AG04450 (cell line): ENCODE measurements around the gene KIF11. TPM values are rescaled to one million over a fixed set of nuclear protein-coding genes. Genes with fewer than 3 reads are reported as not detected.
"Not testable (repeated sequence)": the region's sequence is repeated elsewhere in the genome, so short reads cannot be mapped to it uniquely, and the experiment has no call there.

Source experiments
- CTCF ChIA-PET: fragments of 300-600, 350-600 bp; formaldehyde crosslinking; extraction: SDS; loops from one replicate; lab custom pipeline; 2022; ENCODE audit warnings: antibody characterized with exemption, inconsistent platforms; lab: Charles Lee
- POLR2A ChIA-PET: fragments of 350-600 bp; formaldehyde crosslinking; extraction: SDS; loops from one replicate; lab custom pipeline; 2021; ENCODE audit warnings: antibody characterized with exemption, inconsistent platforms; lab: Yijun Ruan, JAX
- DNase-seq: peaks from one replicate; pipeline ENCODE4 v3.0.0-alpha.2; 2011; ENCODE audit warnings: low read depth, low spot score
- H3K27ac ChIP-seq: one replicate; pipeline ENCODE4 v1.5.1; 2012; ENCODE audit warnings: low read depth, low read length, control low read depth
- H3K27me3 ChIP-seq: one replicate; pipeline ENCODE4 v1.6.0; 2012; ENCODE audit warnings: low read length; ENCODE audit not compliant: control insufficient read depth, insufficient read depth
- H3K4me3 ChIP-seq: 2 replicates; pipeline ENCODE4 v1.5.1; 2011; ENCODE audit warnings: mild to moderate bottlenecking, low read depth, low read length, control low read depth
- H3K9me3 ChIP-seq: 2 replicates; pipeline ENCODE4 v1.5.1; 2012; ENCODE audit warnings: low read length; ENCODE audit not compliant: control insufficient read depth, insufficient read depth
- CTCF ChIP-seq: IDR thresholded peaks from 2 replicates; pipeline ENCODE4 v1.5.1; 2011; ENCODE audit warnings: low read depth, low read length, control low read depth, inconsistent platforms
- polyA plus RNA-seq: library from polyadenylated mRNA; depleted of rRNA; stranded (reverse); fragments of >200 nt; gene quantifications from 2 replicates; pipeline ENCODE4 v1.2.3, GENCODE V29; 2011

The KIF11 gene
- polyA plus RNA-seq, 1 experiment: 7.6 TPM

GRCh38 chr10:92629945-92630344, 37.0 kb downstream of the KIF11 start:
- H3K27me3 ChIP-seq: no peaks in the 10 kb centered on the region
- POLR2A ChIA-PET: no interaction called here
- TF ChIP-seq CTCF: no peak
- no peaks in the 10 kb centered on the region for H3K9me3 ChIP-seq
- CTCF ChIA-PET: interaction anchor here (0.7 to 1.7 kb wide), 3 partner anchors 10 to 205 kb away, joined by 3 to 6 read pairs (median 4); no protein-coding TSS in a partner anchor
- H3K27ac ChIP-seq: no peak overlapping the region
- no peak for DNase-seq
- no peak overlapping the region for H3K4me3 ChIP-seq

- Histone ChIP-seq H3K27ac (no peak overlapping the region), H3K27me3 (no peaks in the 10 kb centered on the region), H3K4me3 (no peak overlapping the region), H3K9me3 (no peaks in the 10 kb centered on the region)
- POLR2A ChIA-PET: no interaction called here
- no peak for TF ChIP-seq CTCF
- DNase-seq: no peak
- CTCF ChIA-PET: interaction anchor here (0.6 kb wide), 1 partner anchor 43 kb away, joined by 3 read pairs; no protein-coding TSS in a partner anchor
Observed at GRCh38 chr10:92638037-92638436, 45.1 kb downstream of the KIF11 start.

- H3K27ac ChIP-seq: no peak overlapping the region
- no peak for DNase-seq
- no peak overlapping the region for H3K4me3 ChIP-seq
- no peaks in the 10 kb centered on the region for H3K27me3 ChIP-seq
- no peaks in the 10 kb centered on the region for H3K9me3 ChIP-seq
- CTCF ChIA-PET: interaction anchor here (1.0 kb wide), 1 partner anchor 11 kb away, joined by 4 read pairs; no protein-coding TSS in a partner anchor
- no peak for TF ChIP-seq CTCF
- POLR2A ChIA-PET: no interaction called here
Observed at GRCh38 chr10:92640107-92640506, 47.2 kb downstream of the KIF11 start.

- DNase-seq: no peak
- no peak for TF ChIP-seq CTCF
- Histone ChIP-seq H3K27me3 (no peaks in the 10 kb centered on the region), H3K9me3 (no peaks in the 10 kb centered on the region), H3K4me3 (no peak overlapping the region), H3K27ac (no peak overlapping the region)
- CTCF ChIA-PET: no interaction called here
- POLR2A ChIA-PET: no interaction called here
Observed at GRCh38 chr10:92641492-92641891, 48.6 kb downstream of the KIF11 start.

- DNase-seq: no peak
- no peaks in the 10 kb centered on the region for H3K27me3 ChIP-seq
- TF ChIP-seq CTCF: no peak
- CTCF ChIA-PET: interaction anchor here (0.8 to 2.3 kb wide), 5 partner anchors 9 to 192 kb away, joined by 3 to 9 read pairs (median 4); no protein-coding TSS in a partner anchor
- no peak overlapping the region for H3K27ac ChIP-seq
- H3K4me3 ChIP-seq: no peak overlapping the region
- no peaks in the 10 kb centered on the region for H3K9me3 ChIP-seq
- POLR2A ChIA-PET: interaction anchor here (0.6 kb wide), 1 partner anchor 151 kb away, joined by 6 read pairs; no protein-coding TSS in a partner anchor
Observed at GRCh38 chr10:92644921-92645320, 52.0 kb downstream of the KIF11 start.

- H3K27ac ChIP-seq, CTCF ChIA-PET: not testable (repeated sequence)
Observed at GRCh38 chr10:92650864-92651263, 57.9 kb downstream of the KIF11 start.

More at GRCh38 chr10:92650864-92651263, 57.9 kb downstream of the KIF11 start:
- DNase-seq, POLR2A ChIA-PET, H3K9me3 ChIP-seq, H3K27me3 ChIP-seq, H3K4me3 ChIP-seq: not testable (repeated sequence)
